GM21786 (cell line): ENCODE data around the gene ANO3.

Experiments
- ATAC-seq: cut with Tn5 transposase; IDR thresholded peaks from one replicate; pipeline ENCODE4 v1.9.1; 2021; ENCODE audit not compliant: unreplicated experiment

Gene ANO3

DNA sequence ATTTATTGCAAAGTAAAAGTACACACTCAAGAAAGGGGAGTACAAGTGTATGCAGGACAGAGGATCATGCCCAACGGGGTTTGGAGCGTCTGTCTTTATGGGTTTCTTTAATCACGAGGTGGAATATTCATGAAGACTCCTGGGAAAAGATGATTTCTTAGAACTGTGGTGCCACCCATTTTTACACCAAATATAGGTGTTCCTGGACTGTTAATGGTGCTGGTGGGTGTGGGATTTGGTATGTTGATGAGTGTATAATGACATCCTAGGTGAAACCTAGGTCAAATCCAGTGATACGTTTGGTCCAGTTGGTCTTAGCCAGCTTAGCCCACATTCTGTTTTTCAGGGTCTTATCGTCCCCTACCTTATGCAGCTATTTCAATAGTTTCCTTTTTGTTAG, 21.1 kb downstream of the ANO3 start:
- no peak for ATAC-seq

- ATAC-seq = no peak
These were observed 27.1 kb downstream of the ANO3 start for GRCh38 chr11:26359055-26359454.

GRCh38 chr11:26365284-26365683, 33.4 kb downstream of the ANO3 start:
- ATAC-seq = no peak

DNA sequence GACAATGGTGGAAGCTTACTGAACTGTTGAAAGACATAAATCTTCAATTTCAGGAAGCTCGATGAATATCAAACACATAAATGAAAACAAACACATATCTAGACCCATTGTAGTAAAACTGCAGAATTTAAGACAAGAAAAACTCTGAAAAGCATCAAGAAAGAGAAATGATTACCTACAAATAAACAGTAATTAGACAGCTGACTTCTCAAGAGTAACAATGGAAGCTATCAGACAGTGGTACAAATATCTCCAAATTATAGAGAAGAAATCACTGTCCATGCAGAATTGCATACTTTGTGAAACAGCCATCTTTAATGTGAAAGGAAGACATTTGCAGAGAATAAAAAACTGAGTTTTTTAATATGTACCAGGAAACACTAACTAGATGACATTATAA, 45.7 kb downstream of the ANO3 start:
- ATAC-seq = no peak

DNA sequence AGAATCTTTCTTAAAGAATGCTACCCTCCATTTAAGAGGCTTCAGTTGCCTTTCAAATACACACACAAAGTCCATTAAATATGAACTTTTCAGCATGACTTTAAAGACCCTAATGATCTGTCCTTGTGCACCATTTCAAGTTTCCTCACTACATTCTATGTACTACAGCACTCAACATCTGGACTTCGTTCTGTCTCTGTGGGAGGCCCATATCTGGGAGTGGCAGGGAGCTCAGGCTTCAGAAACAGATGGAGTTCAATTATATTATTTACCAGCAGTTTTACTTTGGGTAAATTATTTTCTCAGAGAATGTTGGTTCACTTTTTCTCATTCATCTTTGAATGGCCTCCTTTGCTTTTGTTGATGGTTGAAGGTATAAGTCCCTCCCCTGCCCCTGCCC, 67.4 kb downstream of the ANO3 start:
- no peak for ATAC-seq

DNA sequence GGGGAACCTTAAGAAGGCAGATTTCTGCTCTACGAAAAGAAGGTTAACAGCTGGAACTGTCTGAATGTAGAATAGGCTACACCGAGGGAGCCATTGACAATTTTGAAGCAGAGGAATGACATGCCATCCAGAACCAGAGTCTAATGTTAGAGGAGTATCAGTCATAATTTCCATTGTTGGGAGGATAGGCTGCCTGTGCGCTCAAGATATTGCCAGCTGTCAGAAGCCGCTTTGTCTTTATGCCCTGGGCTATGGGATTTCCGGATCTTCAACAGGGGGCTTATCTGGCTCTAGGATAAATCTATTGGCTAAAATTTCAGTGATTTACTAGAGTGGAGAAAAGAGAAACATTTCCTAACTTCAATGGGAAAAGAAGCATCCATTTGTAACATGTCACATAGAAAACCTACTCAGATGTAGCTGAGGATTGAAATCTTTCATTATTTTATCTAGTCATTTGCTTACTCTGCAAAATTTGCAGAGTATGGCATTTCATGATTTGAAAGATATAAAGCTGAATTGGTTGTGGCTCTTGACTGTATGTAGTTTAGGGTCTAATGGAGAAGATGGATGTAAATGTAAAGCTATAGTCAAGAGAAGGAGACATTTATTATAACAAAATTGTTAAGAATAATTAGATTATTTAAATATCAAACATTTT, 78.9 kb downstream of the ANO3 start:
- no peak for ATAC-seq

GRCh38 chr11:26412955-26413354, 81.0 kb downstream of the ANO3 start:
- ATAC-seq = no peak

DNA sequence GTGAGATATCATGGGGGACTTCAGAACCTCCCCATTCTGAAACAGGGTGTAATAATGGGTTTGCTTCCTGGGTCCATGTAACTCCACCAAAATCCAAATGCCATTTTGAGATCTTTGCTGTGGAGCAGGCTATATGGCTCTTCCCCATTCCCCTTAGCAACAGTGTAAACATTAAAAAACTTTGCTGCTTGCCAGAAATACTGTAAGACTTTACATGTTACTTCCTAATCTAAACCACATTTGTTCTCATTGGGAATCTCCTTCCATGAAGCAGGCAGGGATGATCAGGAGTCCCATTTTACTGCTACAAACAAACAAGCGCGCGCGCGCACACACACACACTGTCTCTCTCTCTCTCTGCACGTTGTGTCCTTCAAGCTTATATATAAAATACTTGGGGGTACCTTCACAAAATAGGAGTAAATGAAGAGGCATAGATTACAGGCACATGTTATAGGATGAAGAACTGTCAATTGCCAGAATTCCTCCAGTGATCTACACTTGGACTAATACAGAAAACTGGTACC, 86.5 kb downstream of the ANO3 start:
- ATAC-seq = no peak

- ATAC-seq = no peak
These were observed 88.4 kb downstream of the ANO3 start for GRCh38 chr11:26420331-26420730.

GRCh38 chr11:26424255-26424654, 92.3 kb downstream of the ANO3 start:
- ATAC-seq = no peak

- no peak for ATAC-seq
These were observed 107.9 kb downstream of the ANO3 start for GRCh38 chr11:26439854-26440253.

DNA sequence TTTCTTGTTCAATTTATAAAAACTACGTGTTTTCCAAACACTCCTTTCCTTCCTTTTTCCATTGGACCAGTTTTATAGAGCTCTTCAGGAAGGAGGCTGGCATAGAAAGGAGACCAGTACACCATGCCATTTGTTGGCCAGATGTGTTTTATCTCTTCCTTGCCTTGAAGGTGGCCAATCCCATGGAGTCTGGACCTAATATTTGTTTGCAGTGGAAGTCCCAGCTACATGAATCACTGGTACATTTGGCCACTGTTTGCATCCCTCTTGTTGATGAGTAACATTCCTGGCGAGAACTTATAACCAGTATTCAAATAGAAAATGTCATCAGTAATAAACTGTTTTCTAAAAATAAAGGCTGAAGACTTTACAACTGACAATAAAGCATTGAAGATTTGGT, 110.2 kb downstream of the ANO3 start:
- ATAC-seq = no peak

DNA sequence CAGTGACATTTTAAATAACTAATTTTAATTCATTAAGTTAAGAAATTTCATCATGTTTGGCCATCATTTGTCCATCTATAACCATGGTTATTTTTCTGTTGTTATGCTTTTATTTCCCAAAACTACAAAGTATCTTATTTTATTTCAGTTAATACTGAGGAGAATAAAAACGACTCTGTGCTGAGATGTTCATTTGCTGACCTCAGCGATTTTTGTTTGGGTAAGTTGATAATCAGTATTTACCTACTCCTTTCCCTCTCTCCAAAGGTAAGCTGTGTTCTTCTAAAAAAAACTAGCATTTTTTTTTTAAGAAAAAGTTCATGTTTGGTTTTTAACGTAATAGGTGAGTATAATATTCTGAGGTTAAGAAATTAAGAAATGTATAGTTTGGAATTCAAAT, 111.7 kb downstream of the ANO3 start:
- no peak for ATAC-seq

DNA sequence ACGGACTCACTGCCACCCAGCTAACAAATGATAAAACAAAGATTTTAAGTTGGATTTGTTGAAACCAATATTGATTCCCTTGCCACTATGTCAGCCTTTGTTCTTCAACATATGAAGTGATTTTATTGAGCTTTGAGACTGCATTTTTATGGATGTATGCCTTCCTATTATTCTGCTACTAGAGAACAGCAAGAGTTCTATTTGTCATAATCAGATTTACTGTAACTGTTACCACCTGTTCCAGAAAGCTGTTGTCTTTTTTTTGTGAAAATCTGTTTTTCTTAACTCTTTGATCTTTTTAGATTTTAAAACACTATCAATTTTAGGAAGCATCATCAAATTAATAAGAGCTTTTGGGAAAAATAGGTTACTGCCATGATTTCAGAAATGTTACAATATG, 125.7 kb downstream of the ANO3 start:
- no peak for ATAC-seq

DNA sequence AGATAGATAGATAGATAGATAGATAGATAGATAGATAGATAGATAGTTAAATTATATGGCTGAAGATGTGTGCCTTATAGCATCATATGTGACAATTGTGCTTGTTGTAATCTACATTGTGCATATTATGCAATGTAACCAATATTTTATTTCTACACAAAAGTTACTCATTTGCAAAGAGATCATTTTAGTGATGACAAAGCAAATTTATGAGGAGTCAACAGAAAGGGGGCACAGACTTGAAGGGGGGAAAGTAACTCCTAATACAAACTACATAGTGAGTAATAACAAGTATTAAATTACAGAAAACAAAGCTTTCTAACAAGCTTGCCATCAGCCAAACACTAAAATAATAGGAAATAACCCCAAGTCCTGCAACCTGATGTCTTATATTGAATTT, 133.3 kb downstream of the ANO3 start:
- ATAC-seq = no peak

DNA sequence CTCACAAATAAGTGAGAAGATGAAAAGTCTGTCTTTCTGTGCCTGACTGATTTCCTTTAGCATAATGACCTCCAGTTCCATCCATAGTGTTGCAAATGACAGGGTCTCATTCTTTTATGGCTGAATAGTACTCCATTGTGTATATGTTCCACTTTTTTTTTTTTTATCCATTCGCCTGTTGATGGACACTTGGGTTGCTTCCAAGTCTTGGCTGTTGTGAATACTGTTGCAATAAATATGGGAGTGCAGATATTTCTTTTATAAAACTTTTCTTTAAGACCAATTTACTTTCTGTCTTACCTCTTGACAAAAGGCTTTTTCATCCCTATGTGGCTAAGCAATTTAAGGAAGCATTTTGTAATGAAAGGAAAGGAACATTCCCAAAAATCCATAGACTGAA, 135.6 kb downstream of the ANO3 start:
- ATAC-seq = no peak

- no peak for ATAC-seq
These were observed 139.1 kb downstream of the ANO3 start for GRCh38 chr11:26470992-26471391.

DNA sequence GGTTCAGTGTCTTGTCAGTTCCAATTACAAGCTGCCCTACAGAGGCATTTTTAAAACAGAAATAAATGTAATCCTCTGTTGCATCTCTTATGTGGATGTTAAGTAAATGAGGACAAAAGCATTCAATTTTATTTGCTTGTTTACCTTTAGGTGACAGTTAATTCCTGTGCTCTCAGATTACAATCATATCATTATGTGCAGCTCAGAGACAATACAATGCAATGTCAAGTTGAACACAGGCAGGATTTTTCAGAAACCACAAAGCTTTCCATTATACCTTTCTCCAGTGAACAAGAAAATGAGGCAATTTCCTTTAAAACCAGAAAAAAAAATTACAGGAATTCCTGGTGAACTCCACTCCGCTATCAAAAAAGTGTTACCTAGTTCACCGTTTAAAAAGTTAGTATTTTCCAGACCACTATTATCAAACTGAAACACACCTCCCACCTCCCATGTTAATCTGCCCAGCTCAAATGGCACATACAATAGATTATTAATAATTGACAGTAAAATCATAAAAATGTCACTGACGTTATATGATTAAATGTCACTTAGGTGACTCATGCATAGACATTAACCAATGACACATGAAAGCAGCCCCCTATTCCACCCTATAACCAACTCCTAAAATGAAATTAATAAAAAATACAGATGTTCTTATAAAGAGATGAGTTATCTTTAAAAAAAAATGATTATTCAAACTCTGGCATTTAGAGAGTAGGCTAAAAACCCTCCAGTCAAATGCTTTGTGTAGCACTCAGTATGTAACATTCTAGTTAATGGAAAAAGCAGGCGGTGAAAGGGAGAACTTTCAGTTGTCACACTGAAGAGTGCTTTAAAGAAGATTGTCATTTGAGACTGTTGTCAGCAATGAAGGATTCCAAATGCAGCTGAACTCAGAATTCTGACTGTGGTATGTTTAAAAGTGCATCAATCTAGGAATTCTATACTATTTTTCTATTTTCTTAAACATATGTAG, 141.6 kb downstream of the ANO3 start:
- no peak for ATAC-seq

DNA sequence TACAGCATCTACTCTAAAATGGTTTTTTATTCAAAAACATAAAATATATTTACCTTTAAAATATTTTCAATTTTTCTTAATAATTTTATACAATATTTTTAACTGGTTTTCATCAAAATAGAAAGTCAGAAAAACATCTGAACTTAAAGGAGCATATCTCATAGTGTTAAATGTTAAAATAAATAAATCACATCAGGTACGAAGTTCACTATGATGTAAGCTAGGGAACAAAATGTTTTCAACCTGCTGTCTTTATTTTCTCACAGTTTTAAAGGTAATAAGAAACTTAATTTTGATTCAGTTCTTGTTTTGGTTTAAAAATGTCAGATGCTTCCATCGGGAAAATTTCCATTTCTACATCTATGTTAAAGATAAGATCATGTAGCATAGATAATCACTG, 142.5 kb downstream of the ANO3 start:
- ATAC-seq = no peak

DNA sequence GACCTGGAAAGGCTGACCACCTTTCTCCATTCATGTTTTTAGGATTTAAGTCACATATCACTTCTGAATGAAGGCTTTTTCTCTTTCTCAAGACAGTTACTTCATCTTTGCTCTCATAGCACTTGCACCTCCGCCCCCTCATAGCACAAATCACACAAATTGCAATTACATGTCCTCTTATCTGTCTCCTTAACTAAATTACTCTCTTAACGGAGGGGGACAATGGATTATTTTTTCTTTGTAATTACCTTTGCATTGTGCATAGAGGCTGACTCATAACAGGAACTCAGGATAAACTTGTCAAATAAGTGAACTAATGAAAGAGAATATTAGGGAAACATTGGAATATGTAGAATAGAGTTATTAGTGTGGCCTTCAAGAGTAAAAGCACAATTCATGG, 145.5 kb downstream of the ANO3 start:
- ATAC-seq = no peak

- ATAC-seq = no peak
These were observed 146.8 kb downstream of the ANO3 start for GRCh38 chr11:26478710-26479109.

DNA sequence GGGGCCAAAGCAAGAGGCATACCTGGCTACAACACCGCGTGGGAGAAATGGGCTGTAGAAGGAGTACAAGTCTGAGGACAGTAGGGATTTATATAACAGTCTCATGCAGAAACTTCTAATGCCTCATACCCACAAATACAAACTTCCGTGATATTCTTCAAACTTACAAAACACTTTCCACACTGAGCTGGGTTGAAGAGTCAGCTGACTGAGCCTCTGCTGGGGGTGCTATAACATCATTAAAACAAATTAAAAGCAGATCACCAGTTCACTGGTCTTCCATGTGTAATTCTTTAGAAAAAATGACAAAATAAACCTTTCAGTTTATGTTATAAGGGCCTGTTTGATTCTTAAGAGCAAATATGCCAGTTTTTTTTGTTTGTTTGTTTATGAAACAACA, 148.1 kb downstream of the ANO3 start:
- no peak for ATAC-seq
